Transverse colon (tissue), 4 donors: ENCODE results near the gene REXO2. TPM values are rescaled to one million over a fixed set of nuclear protein-coding genes. Genes with fewer than 3 reads are reported as not detected.
A peak's percentile ranks its signal among the peaks of the same experiment; 100 is the strongest.

ENCODE experiments used
- DNase-seq: peaks from one replicate; pipeline ENCODE4 v3.0.0-alpha.2; 2019
- H3K27ac ChIP-seq, 4 donors: fragments of 200-600 bp; sonication (generic); 2 replicates each; pipeline ENCODE4 v1.5.1; 2016 to 2018; ENCODE audit warnings: inconsistent platforms in 4 of 4
- H3K27me3 ChIP-seq: fragments of 200-600 bp; sonication (generic); 2 replicates; pipeline ENCODE4 v1.5.1; 2017; ENCODE audit warnings: inconsistent platforms
- H3K36me3 ChIP-seq, 4 donors: fragments of 200-600 bp; sonication (generic); 2 replicates each; pipeline ENCODE4 v1.5.1; 2017 to 2019; ENCODE audit warnings: inconsistent platforms in 4 of 4
- H3K4me1 ChIP-seq, 4 donors: fragments of 200-600 bp; sonication (generic); 2 replicates each; pipeline ENCODE4 v1.5.1; 2017 to 2020; ENCODE audit warnings: inconsistent platforms in 4 of 4
- H3K4me3 ChIP-seq, 4 donors: fragments of 200-600 bp; sonication (generic); 1 replicate in 1 of 4; 2 replicates in 3 of 4; pipeline versions ENCODE4 v1.5.1 to v1.6.1; 2017 to 2019; ENCODE audit warnings: inconsistent platforms in 4 of 4
- H3K9me3 ChIP-seq, 2 donors: fragments of 200-600 bp; sonication (generic); 2 replicates each; pipeline ENCODE4 v1.5.1; 2017 to 2019; ENCODE audit warnings: inconsistent platforms in 2 of 2
- CTCF ChIP-seq, 5 experiments: fragments of 200-600 bp in 3 of 5; fragments of 450-650 bp in 2 of 5; sonication (generic) in 3 of 5; IDR thresholded peaks; 1 replicate in 2 of 5; 2 replicates in 3 of 5; pipeline ENCODE4 v1.5.1; 2016 to 2017; ENCODE audit warnings: antibody characterized with exemption in 5 of 5, inconsistent platforms in 3 of 5, mild to moderate bottlenecking in 2 of 5, moderate library complexity in 1 of 5
- EP300 ChIP-seq: sonication (generic); formaldehyde crosslinking; IDR thresholded peaks from one replicate; pipeline ENCODE4 v1.6.1; 2017; ENCODE audit warnings: antibody characterized with exemption, low read depth
- POLR2A ChIP-seq: fragments of 450-650 bp; IDR thresholded peaks from one replicate; pipeline ENCODE4 v1.6.1; 2016; ENCODE audit warnings: antibody characterized with exemption, mild to moderate bottlenecking, moderate library complexity
- POLR2AphosphoS5 ChIP-seq, 3 donors: sonication (generic); formaldehyde crosslinking; IDR thresholded peaks; one replicate each; pipeline ENCODE4 v1.6.1; 2016; ENCODE audit warnings: antibody characterized with exemption in 3 of 3
- WGBS, 2 donors: methylation state at CpG; one replicate each; pipeline ENCODE4 v1.1.5; 2018; ENCODE audit warnings: low coverage in 1 of 2; 5-methylcytosine and 5-hydroxymethylcytosine counted together
- in situ Hi-C, 4 donors: fragments of 200-750 bp; cut with MboI; loops; one replicate each; pipeline versions ENCODE4 v1.15.0 to v1.15.1; 2017; ENCODE audit warnings: low sequenced_read_pairs in 3 of 4, low pct_ligation_motif_present in 1 of 4, low pct_unique_long_range_greater_than_20kb in 1 of 4
- intact Hi-C: fragments of 100-400 bp; cut with DNase I; formaldehyde crosslinking; loops from one replicate; pipeline ENCODE4 v1.15.1; 2023; ENCODE audit warnings: low total_unique reads
- total RNA-seq, 4 donors: library from RNA; depleted of rRNA; stranded (reverse); fragments of >200 nt; gene quantifications; one replicate each; pipeline ENCODE4 v1.1.0, GENCODE V29; 2016

REXO2 gene
- total RNA-seq, 4 donors from 2014 or later: 28.1 to 126 (median 59.0) TPM

GRCh38 chr11:114400915-114401223, 38.4 kb upstream of the REXO2 start:
- WGBS, 2 donors: 0 to 2% methylated on average over 3 to 8 of the region's 8 CpGs
- TF ChIP-seq CTCF (IDR thresholded peaks at IDR 0.05): no peak
- no peak for TF ChIP-seq EP300
- TF ChIP-seq POLR2A: no peak
- TF ChIP-seq POLR2AphosphoS5 (IDR thresholded peaks at IDR 0.05): no peak
- in situ Hi-C loops: no loop called here
- H3K9me3 ChIP-seq: no peaks in the 10 kb centered on the region
- no peak for DNase-seq
- H3K4me3 ChIP-seq: peak overlapping the region; percentile 35 to 96 (median 72)
- intact Hi-C loops: no loop called here
- H3K27ac ChIP-seq: peak overlapping the region; percentile 95 to 99 (median 98)
- peaks cover 11 to 67% (median 21%) of the 10 kb centered on the region in 4 donors for H3K4me1 ChIP-seq
- peaks cover 0 to 6% (median 3%) of the 10 kb centered on the region in 4 donors for H3K36me3 ChIP-seq
- H3K27me3 ChIP-seq: no peaks in the 10 kb centered on the region

- in situ Hi-C loops: no loop called here
- WGBS, 2 donors: 0 to 2% methylated on average over 4 of the region's 4 CpGs
- no peak for DNase-seq
- TF ChIP-seq EP300 (no peak), CTCF (IDR thresholded peaks at IDR 0.05) (no peak), POLR2AphosphoS5 (IDR thresholded peaks at IDR 0.05) (no peak), POLR2A (no peak)
- peak overlapping the region; percentile 35 to 96 (median 72) for H3K4me3 ChIP-seq
- intact Hi-C loops: no loop called here
- no peaks in the 10 kb centered on the region for H3K9me3 ChIP-seq
- H3K4me1 ChIP-seq: peaks cover 11 to 62% (median 21%) of the 10 kb centered on the region in 4 donors
- no peaks in the 10 kb centered on the region for H3K27me3 ChIP-seq
- H3K36me3 ChIP-seq: peaks cover 0 to 10% (median 5%) of the 10 kb centered on the region in 4 donors
- peak overlapping the region; percentile 95 to 99 (median 98) for H3K27ac ChIP-seq
These were observed 38.0 kb upstream of the REXO2 start for GRCh38 chr11:114401311-114401710.

GRCh38 chr11:114412946-114413345, 26.3 kb upstream of the REXO2 start:
- Histone ChIP-seq H3K4me3 (no peak overlapping the region), H3K4me1 (no peaks in the 10 kb centered on the region), H3K27me3 (no peaks in the 10 kb centered on the region), H3K27ac (no peak overlapping the region), H3K9me3 (no peaks in the 10 kb centered on the region), H3K36me3 (peaks cover 0 to 21% (median 6%) of the 10 kb centered on the region in 4 donors)
- no peak for DNase-seq
- 96 to 97% methylated on average over 4 of the region's 4 CpGs for WGBS, 2 donors
- intact Hi-C loops (no loop called here), in situ Hi-C loops (no loop called here)
- no peak for TF ChIP-seq CTCF (IDR thresholded peaks at IDR 0.05)
- no peak for TF ChIP-seq EP300
- no peak for TF ChIP-seq POLR2AphosphoS5 (IDR thresholded peaks at IDR 0.05)
- TF ChIP-seq POLR2A: no peak

- no peak for DNase-seq
- no peak for TF ChIP-seq EP300
- TF ChIP-seq POLR2A: no peak
- no peak for TF ChIP-seq POLR2AphosphoS5 (IDR thresholded peaks at IDR 0.05)
- no peak for TF ChIP-seq CTCF (IDR thresholded peaks at IDR 0.05)
- Histone ChIP-seq H3K4me1 (no peaks in the 10 kb centered on the region), H3K9me3 (no peaks in the 10 kb centered on the region), H3K4me3 (no peak overlapping the region), H3K36me3 (peaks cover 0 to 13% (median 4%) of the 10 kb centered on the region in 4 donors), H3K27ac (no peak overlapping the region), H3K27me3 (no peaks in the 10 kb centered on the region)
- intact Hi-C loops (no loop called here), in situ Hi-C loops (no loop called here)
- WGBS, 2 donors: 88 to 96% methylated on average over 5 to 10 of the region's 10 CpGs
These were observed 25.3 kb upstream of the REXO2 start for GRCh38 chr11:114413958-114414357.
